ENCODE data around the gene PLA2G4B. TPM values are rescaled to one million over a fixed set of nuclear protein-coding genes. Genes with fewer than 3 reads are reported as not detected.

The PLA2G4B gene
- total RNA-seq, 1 experiment from 2014 or later, result 4.0 TPM

DNA sequence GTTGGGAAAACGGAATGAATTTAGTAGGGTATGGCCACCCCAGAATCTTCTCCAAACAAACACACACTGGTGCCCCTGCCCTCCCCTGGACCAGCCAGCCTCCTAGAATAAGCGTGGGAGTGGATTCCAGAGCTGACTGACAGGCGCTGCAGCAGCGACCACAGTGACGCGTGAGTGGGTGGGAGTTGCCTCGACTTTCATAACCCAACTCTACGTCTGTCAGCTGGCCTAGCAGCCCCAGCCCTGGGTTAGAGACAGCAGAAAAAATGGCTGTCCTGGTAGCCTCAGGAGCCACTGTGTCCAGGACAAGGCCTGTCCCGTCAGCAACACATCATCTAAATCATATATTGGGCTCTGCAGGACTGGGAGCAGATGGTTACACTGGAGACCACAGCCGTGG, 10.0 kb downstream of the PLA2G4B start:
- DNase-seq (ENCODE audit: extremely low read depth, low read depth), result no peak

DNA sequence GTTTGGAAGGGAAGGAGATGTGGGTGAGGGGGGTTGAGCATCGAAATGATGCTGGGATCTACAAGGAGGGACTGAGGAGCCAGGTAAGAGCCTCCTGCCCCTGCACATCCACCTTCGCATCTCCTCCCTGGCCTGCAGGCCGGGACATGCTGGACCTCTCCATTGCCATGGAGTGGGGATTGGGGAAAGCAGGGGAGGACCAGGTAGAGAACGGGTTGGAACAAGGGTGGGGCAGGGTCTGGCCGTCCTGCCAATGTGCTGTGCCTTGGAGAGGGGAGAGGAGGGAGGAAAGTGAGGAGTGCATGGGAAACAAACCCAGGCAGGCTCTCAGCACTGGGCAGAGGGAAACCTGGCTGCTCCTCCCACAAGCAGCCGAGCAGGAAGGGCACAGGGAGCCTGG, 10.6 kb downstream of the PLA2G4B start:
- no peak for DNase-seq (ENCODE audit: extremely low read depth, low read depth)

DNA sequence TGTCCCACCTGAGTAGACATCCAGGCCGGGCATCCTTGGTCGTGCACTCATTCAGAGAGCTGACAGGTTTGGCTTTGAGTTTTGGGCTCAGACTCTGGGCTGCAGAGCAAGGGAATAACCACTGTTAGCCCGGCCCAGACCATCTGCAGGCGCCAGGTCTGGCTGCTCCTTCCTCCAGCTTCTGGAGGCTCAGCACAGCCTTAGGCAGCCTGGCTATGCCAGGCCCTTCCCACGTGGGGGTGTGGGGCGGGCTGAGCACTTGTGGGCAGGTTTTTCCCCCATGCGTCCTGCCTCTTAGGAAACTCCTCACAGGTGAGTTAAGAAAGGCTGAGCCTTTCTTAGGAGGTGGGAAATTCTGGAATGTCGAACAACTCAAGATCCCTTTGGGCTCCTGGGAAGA, 11.2 kb downstream of the PLA2G4B start:
- no peak for DNase-seq (ENCODE audit: extremely low read depth, low read depth)

DNA sequence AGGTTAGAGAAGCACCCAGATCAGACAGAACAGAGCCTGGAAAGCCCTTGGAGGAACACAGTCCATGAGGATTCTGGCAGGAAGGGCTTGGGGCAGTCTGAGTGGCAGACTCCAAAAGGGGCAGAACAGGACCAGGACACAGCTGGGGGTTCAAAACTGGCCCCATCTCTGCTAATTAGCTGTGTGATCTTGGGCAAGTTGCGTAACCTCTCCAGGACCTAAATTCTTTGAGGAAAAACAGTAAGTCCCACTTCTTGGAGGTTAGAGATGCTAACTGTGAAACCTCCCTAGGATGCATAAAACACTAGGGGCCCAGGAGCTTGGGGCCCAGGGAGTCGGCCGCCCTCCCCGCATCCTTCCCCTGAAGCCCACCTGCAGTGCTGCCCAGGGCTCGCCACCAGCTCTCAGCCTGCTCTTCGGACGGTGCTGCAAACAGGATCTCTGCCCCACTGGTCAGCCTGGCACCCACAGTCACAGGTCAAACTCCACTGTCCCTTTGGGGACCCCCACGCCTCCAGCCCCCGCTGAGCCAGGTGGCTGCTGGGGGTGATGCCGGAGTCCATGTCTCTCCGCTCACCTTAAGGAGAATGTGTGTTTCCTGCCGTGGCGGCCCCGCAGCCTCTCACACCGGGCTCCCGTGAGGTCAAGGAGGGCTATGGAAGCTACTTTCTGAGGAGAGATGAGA, 12.0 kb downstream of the PLA2G4B start:
- DNase-seq (ENCODE audit: extremely low read depth, low read depth), result no peak

DNA sequence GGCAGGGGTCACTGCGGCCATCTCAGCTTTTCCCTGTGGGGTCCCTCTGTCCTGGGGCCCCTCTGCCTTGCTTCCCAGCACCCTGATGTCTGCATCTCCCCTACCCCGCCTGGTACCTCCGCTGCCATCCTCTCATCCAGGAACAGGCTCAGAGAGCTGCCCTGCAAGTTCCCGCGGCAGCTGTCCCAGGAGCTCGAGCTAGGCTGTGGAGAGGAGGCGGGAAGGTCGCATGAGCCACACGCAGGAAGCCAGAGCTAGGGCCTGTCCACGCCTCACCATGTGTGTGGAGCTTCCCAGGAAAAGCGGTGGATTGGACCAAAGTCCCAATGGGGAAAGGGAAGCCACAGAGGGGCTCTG, 12.5 kb downstream of the PLA2G4B start:
- DNase-seq (ENCODE audit: extremely low read depth, low read depth), result no peak

DNA sequence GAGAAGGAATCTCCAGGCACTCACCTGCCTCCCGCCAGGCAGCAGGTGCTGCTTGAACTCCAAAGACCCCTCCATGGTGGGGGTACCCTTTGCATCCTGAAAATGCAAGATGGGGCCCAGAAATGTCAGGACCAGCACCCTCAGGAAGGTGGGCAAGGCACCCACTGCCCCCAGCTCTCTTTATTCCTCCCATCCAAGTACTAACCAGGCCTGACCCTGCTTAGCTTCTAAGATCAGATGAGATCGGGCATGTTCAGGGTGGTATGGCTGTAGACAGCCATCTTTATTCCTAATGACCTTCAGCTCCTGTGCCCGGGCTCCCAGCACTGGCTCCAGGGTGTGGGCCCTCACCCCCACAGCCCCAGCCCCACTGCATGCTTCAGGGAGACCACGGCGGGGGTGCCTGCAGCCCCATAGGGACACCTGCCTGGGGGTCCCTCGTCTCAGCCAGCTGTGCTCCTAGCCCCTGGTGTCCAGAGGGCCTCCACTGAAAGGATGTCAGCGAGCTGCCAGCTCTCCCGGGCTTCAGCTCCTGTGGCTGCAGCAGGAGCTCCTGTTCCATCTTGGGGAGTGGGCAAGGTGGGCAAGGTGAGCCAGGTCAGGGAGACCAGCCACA, 13.2 kb downstream of the PLA2G4B start:
- DNase-seq (ENCODE audit: extremely low read depth, low read depth), result no peak

DNA sequence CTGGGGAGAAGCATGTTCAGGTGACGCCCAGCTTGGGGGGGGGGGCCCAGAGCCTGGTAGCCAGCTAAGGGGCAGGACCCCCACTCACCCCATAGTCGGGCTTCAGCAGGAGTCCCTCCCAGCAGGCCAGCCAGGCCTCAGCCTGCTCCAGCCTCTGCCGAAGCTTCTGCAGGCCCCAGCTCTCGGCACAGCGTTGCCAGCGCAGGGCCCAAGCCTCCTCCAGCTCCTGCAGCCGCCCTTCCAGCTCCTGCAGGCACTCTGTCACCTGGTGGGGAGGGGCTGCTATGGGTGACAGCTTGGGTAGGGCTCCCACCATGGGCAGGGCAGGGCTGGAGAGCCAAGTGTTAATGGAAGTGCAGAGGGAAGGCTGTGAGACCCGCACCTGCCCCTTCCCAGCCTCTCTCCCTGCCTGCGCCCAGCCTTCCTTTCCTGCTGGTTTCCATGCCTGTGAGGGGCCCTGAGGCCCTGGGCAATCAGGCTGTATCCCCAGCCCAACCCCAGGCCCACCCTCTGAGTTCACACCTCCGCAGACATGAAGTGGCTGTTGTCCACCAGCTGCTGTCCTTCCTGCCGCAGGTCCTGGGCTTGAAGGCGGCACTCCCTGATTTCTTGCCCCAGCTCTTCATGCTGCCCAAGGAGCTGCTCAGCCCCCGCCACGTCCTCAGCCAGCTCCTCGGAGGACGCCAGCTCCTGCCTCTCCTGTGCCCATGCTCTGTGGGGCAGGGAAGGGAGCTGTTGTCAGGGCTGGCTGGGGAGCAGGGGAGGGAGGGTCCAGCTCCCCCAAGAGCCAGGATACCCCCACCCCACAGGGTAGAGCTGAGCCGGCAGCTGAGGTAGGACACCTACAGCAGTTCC, 14.3 kb downstream of the PLA2G4B start:
- no peak for DNase-seq (ENCODE audit: extremely low read depth, low read depth)

DNA sequence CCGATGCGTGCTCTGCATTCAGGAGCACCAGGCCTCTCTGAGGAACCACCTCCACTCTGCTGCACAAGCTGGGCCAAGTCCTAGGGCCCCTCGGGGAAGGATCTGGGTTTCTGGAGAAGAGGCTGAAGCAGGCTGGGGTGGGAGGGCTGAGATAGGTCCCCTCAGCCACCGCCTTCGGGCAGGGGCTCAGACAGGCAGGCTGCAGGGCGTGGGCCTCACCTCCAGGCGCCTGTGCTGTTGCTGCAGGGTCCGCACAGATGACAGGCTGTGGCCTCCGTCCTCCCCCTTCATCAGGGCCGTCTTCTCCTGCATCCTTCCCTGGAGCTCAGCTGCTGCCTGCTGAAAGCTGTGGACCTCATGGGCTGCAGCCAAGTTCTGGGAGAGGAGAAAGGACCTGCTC, 15.2 kb downstream of the PLA2G4B start:
- DNase-seq (ENCODE audit: extremely low read depth, low read depth), result no peak

DNA sequence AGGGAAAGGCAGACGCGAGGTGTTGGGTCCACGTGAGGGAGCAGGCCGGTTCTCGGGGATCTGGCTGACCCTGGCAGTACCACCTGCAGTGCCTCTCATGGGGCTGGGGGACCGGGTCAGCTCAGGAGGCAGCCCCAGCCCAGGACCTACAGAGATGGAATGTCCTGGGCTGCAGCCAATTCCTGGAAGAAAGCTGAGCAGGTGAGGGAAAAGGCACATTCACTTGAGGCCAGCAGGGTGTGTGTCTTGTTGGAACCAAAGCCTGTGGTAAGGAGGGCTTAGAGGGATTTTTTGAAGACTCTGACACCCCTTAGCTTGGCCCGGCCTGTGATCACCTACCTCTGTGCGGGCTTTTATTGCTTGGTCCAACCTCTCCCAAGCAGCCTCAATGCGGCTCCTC, 15.8 kb downstream of the PLA2G4B start:
- no peak for DNase-seq (ENCODE audit: extremely low read depth, low read depth)

DNA sequence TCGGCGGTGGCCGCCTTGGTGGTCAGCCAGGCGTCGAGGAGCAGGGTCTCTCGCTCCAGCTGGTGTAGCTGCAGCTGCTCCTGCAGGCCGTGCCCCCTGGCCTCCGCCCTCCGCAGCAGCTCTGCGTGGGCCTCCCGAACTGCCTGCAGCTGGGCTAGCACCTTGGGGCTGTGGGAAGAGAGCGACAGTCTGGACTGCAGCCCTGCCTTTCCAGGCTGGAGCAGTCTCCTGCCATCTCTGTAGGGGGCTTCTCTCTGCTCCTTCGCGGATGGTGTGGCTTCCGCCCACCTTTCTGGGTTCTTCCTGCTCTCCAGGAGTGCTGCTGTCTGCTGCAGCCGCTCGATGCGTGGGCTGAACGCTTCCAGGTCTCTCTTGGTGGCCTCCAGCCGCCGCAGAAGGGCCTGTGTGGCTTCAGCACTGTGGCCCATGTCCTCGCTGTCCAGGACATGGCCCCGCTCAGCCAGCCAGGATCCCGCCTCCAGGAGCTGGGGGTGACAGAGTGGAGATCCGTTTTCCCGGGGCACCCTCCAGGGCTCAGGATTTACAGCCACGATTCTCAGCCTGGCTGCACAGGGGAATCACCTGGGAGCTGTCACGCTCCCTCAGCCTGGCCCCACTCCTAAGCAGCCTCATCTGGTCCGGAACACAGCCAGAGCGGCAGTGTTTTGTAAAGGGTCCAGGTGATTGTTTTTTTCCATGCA, 16.8 kb downstream of the PLA2G4B start:
- no peak for DNase-seq (ENCODE audit: extremely low read depth, low read depth)

DNA sequence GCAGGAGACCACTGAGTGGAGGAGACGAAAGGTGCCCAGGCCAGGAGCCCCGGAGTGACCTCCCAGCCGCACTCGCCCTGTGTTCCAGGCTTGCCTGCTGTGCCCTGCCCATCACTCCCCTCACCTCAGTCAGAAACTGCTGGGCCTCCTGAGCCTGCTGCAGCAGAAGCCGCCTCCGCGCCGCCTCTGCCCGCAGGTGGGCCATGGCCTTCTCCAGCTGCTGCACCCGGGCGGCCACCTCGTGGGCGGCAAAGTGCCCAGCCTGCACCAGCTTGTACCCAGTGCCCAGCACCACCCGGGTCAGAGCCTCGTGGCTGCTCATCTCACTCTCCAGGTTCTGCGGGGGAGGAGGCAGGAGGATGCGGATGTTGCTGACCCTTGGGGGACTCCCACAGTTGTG, 17.6 kb downstream of the PLA2G4B start:
- no peak for DNase-seq (ENCODE audit: extremely low read depth, low read depth)

DNA sequence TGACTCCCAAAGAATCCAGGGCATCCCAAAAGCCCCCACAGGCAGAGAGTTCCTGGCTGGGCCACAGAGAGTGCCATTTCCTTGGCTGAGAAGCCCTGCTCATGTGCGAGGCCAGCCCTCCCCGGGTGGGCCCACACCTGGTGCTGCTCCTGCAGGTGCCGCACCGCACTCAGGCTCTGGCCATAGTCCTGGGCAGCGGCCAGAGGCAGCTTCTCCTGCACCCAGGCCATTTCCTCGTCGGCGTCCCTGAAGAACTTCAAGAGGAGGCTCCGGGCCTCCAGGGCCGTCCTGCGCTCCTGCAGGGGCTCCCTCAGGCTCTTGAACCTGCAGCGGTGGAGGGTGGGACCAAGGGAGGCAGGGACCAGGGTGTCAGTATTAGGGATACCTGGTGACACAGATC, 18.1 kb downstream of the PLA2G4B start:
- no peak for DNase-seq (ENCODE audit: extremely low read depth, low read depth)

DNA sequence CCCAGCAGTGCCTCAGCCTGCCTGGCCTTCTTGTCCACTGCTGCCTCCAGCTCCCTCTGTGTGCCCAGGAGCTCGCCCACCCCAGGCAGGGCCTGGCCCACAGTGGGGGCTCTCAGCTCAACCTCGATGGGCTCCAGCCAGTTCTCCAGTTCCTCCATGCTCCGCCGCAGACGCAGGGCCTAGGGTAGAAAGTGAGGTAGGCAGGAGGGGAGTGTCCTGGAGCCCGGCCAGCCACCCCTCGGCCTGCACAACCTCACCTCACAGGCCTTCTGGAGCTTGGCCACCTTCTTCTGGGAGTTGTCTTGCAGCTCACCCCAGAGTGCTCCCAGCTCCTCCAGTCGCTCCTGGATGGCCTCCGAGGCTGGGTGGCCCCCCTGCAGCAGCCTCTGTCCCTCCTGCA, 18.7 kb downstream of the PLA2G4B start:
- DNase-seq (ENCODE audit: extremely low read depth, low read depth), result no peak

DNA sequence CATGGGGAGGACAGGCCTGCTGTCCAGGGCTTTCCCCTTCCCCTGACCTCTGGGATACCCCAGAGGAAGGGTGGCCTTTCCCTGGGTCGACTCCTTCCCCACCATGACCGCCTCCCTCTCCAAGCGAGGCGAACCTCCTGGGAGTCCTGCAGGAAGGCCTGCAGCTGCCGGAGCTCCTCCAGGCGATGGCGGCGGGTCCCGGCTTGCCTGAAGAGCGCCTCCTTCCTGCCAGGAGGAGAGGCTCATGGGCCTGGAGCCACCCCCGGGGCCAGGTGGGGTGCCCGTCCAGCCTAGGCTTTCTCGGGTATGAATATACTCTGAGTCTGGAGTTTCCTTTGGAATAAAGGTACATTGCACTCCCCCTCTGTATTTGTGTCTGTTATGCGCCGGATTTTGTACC, 20.1 kb downstream of the PLA2G4B start:
- DNase-seq (ENCODE audit: extremely low read depth, low read depth), result no peak

DNA sequence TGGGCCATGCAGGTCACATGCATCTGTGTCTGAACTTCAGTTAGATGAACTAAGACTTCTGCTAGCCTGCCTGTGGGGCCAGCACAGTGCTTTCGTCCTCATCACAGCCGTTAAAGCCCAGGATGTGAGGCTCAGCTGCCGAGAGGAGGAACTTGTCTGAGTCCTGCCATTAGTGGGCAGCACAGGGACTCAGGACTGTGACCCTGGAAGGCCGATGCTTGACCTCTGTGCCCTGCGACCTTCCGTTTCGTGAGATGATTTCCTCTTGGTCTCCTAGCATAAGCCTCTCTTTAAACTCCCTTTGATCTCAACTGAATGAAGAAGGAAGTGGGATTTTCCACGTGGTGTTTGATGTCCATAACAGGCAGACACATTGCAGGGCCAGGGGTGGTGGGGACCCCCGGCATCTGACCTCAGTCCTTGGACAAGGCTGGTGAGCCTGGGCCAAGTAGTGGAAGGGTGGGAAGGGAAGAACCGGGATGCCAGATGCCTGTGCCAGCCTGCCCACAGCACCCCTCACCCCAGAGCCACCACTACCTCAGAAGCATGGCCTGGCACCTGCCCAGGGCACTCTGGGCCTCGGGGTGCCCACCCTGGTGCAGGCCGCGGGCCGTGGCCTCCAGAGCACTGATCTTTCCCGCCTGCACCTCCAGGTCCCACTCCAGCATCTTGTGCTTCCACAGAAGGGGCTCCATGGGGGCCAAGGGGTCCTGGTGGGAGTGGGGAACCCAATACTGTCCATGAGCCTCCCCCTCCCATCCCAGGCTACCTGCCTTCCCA, 21.6 kb downstream of the PLA2G4B start:
- no peak for DNase-seq (ENCODE audit: extremely low read depth, low read depth)

DNA sequence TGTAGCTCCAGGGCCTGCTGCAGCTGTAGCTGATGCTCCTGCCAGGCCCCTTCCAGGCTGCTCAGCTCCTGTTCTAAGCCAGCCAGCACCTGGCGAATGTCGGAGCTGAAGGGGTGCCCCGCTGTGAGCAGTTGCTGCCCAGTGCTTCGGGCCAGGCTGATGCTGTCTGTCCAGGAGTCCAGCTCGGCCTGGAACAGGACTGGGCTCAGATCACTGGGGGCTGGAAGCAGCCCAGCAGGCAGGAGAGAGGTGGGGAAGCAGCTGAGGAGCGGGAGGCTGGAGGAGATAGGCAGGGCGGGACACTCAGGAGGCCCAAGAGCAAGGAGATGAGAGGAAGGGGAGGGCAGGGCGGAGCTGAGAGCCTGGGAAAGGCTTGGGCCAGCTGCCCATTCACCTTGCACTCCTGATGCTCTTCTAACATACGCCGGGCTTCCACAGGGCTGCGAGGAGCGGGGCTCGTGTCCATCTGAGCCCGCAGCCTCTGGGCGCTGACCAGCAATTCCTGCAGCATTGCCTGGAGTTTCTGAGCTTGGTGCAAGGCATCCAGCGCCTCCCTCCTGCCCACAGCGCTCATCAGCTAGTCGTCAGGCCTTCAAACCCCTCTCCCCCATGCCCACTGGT, 23.2 kb downstream of the PLA2G4B start:
- no peak for DNase-seq (ENCODE audit: extremely low read depth, low read depth)

DNA sequence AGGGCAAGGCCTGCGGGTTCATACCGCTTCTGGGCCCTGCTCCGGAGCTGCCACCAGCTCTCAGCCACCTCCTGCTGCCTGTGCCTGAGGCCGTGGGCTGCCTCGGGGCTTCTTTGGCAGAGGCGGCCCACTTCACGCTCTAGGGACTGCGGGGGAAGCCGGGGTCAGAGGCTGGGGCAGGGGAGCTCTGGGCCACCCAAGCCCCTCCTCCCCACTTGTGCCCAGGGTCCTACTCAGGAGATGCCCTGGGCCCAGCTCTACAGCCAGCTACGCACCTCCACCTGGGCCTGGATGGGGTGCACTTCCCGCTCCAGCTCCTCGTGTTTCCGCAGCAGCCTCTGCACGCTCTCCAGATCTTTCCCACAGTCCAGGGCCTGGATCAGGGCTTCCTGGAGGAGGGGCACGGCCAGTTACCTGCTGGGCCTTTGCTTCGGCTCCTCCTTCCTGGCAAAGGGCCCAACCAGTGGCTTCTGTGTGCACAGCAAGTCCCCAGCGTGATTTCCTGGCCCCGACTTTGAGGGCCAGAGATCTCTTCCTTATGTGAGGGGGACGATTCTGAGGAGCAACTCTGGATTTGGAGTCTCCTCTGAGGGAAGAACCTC, 24.0 kb downstream of the PLA2G4B start:
- no peak for DNase-seq (ENCODE audit: extremely low read depth, low read depth)

DNA sequence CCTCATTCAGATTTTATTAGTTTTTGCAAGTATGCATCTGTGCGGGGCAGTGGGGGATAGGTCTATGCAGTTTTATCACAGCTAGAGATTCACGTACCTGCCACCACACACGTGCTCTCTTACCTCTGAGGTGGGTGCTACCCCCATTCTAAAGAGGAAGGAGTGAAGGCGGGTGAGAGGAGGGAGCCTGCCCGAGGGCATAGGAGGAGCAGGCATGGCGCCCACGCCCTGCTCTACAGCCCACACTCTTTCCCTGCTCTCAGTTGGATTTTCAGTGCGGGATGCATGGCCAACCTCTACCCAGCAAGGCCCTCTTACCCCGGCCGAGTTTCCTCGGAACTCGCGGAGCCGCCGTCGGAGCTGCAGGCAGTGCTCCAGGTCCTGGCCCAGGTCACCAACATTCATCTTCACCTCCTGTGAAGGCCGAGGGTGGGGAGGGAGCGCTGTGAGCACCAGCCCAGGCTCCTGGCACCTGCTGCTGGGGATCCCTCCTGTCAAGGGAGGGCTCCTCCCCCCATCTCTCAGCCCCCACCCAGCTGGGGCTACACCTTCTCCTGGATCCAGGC, 26.9 kb downstream of the PLA2G4B start:
- DNase-seq (ENCODE audit: extremely low read depth, low read depth), result no peak

DNA sequence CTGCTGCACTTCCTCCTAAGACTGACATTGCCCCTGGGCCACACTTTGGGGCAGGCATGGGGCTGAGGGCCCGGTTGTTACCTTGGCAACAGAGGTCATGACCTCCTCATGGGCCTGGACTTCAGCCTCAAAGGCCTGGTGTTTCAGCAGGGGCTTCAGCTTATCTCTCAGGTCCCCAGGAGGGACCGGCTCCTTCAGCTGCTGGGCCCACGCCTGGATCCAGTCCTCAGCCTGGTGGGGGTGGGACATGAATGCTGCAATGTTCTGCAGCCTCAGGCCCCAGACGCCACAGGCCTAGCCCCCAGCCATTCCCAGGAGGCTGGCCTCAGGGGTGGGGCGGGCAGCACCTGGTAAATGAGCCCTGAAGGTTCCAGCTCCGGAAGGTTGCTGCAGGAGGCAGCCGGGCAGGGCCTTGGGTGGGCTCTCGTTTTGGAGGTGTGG, 27.6 kb downstream of the PLA2G4B start:
- no peak for DNase-seq (ENCODE audit: extremely low read depth, low read depth)

All from NCI-H460 (cell line).